Measurements from ENCODE around the gene SKOR2. TPM values are rescaled to one million over a fixed set of nuclear protein-coding genes. Genes with fewer than 3 reads are reported as not detected.

The SKOR2 gene
- total and polyA plus RNA-seq, 2 of the 13 experiments (the other 11 are each of a cell fraction or from before 2014, with no cell fraction given) = not detected

- TF ChIP-seq KDM1A (CRISPR knock-in tag; IDR thresholded peaks at IDR 0.05) (peak; percentile 29; the same call in 1 of the 2 replicates), CSRNP2 (CRISPR knock-in tag; conservative IDR thresholded peaks at IDR 0.05; ENCODE audit: low read depth) (no peak), RELA (CRISPR knock-in tag; IDR thresholded peaks at IDR 0.05) (no peak), ZNF574 (CRISPR knock-in tag; IDR thresholded peaks at IDR 0.05) (peak; percentile 70), ZNF10 (CRISPR knock-in tag; IDR thresholded peaks at IDR 0.05; ENCODE audit: borderline replicate concordance, low read depth) (no peak), PRDM4 (CRISPR knock-in tag; IDR thresholded peaks at IDR 0.05; ENCODE audit: borderline replicate concordance) (no peak), ZNF713 (CRISPR knock-in tag; IDR thresholded peaks at IDR 0.05) (no peak), SYNCRIP (IDR thresholded peaks at IDR 0.05; ENCODE audit: insufficient read depth, low read depth, low read length) (no peak), ETV6 (CRISPR knock-in tag; conservative IDR thresholded peaks at IDR 0.05) (peak; percentile 46; the same call in 1 of the 2 replicates), STAG1 (CRISPR knock-in tag; IDR thresholded peaks at IDR 0.05) (no peak), ZNF253 (CRISPR knock-in tag; IDR thresholded peaks at IDR 0.05; ENCODE audit: borderline replicate concordance) (no peak), FOXO1 (CRISPR knock-in tag; IDR thresholded peaks at IDR 0.05) (peak; percentile 29; the same call in 1 of the 2 replicates), MLX (CRISPR knock-in tag; IDR thresholded peaks at IDR 0.05) (peak; percentile 17; the same call in 1 of the 2 replicates), HMGXB4 (CRISPR knock-in tag; IDR thresholded peaks at IDR 0.05; ENCODE audit: borderline replicate concordance in 1 of 2, low read depth in 1 of 2) (peak; percentile 79 to 83; a peak in 3 of 4 replicates), ZNF564 (CRISPR knock-in tag; IDR thresholded peaks at IDR 0.05) (no peak), ZBTB14 (CRISPR knock-in tag; IDR thresholded peaks at IDR 0.05) (no peak), MTA3 (CRISPR knock-in tag; IDR thresholded peaks at IDR 0.05) (no peak), ZNF207 (IDR thresholded peaks at IDR 0.05; ENCODE audit: borderline replicate concordance) (no peak)
Observed at GRCh38 chr18:47175898-47176575, 75.4 kb downstream of the SKOR2 start, which contains the start of gene IER3IP1 (continued).

Measured in HepG2 (cell line).